Mammary epithelial cell (primary cell): ENCODE data around the gene DOK7.

Experiments used
- EZH2 ChIP-seq: IDR thresholded peaks from 2 replicates; pipeline ENCODE4 v1.6.1; 2012; ENCODE audit warnings: low read length, inconsistent platforms, borderline replicate concordance
- TF ChIP-seq, protein P1 (sequence below), 2 donors: IDR thresholded peaks in 1 of 2; conservative IDR thresholded peaks in 1 of 2; 2 replicates each; pipeline ENCODE4 v1.5.1; 2011 to 2012; ENCODE audit warnings: inconsistent platforms in 2 of 2, low read length in 2 of 2, mild to moderate bottlenecking in 2 of 2, control low read depth in 1 of 2, low read depth in 1 of 2; ENCODE audit not compliant: insufficient read depth in 1 of 2; ENCODE audit errors: extremely low read depth in 1 of 2

DNA sequence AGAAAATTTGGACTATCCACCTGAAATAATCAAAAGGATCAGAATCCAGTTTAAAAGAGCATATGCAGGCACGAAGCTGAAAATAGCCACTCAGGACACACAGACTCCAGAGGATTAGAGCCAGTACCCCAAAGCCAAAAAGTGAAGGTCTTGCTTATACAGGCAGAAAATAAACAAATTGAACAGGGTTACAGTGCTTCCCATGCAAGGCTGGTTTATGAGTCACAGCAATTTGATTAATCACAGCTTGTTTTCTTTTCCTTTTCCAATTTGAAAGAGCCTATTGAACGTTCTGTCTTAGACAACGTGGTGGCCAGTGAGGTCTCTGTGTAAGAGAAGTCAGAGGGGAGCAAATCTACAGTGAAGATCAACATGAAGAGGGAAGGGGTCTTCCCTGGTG is 11.2 kb upstream of the DOK7 start:
- TF ChIP-seq, protein P1, sequence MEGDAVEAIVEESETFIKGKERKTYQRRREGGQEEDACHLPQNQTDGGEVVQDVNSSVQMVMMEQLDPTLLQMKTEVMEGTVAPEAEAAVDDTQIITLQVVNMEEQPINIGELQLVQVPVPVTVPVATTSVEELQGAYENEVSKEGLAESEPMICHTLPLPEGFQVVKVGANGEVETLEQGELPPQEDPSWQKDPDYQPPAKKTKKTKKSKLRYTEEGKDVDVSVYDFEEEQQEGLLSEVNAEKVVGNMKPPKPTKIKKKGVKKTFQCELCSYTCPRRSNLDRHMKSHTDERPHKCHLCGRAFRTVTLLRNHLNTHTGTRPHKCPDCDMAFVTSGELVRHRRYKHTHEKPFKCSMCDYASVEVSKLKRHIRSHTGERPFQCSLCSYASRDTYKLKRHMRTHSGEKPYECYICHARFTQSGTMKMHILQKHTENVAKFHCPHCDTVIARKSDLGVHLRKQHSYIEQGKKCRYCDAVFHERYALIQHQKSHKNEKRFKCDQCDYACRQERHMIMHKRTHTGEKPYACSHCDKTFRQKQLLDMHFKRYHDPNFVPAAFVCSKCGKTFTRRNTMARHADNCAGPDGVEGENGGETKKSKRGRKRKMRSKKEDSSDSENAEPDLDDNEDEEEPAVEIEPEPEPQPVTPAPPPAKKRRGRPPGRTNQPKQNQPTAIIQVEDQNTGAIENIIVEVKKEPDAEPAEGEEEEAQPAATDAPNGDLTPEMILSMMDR (conservative IDR thresholded peaks at IDR 0.05 in 1 of 2, IDR thresholded peaks at IDR 0.05 in 1 of 2; ENCODE audit: extremely low read depth in 1 of 2, insufficient read depth in 1 of 2, low read depth in 1 of 2, low read length in 2 of 2), result no peak
- TF ChIP-seq EZH2, result no peak
